GM21367 (cell line): ENCODE data around the gene ANKRD33.

ENCODE experiments used
- ATAC-seq: cut with Tn5 transposase; IDR thresholded peaks from one replicate; pipeline ENCODE4 v1.9.1; 2021; ENCODE audit not compliant: unreplicated experiment

The ANKRD33 gene

GRCh38 chr12:51855586-51856428, 32.1 kb upstream of the ANKRD33 start:
- ATAC-seq, result no peak

DNA sequence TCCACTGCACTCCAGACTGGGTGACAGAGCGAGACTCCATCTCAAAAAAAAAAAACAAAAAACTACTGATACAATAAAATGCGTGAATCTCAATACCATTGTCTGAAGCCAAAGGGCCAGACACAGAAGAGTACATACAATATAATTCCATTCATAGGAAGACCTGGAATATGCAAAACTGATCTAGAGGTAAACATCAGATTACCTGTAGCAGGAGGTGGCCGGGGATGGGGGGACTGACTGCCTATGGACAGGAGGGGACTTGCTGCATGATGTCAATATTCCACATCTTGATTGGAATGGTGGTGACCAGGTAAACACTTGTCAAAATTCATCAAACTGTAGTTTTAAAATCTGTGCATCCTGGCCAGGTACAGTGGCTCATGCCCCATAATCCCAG, 26.9 kb upstream of the ANKRD33 start:
- no peak for ATAC-seq

- ATAC-seq, result no peak
Measured at GRCh38 chr12:51862947-51863346, 25.0 kb upstream of the ANKRD33 start.

DNA sequence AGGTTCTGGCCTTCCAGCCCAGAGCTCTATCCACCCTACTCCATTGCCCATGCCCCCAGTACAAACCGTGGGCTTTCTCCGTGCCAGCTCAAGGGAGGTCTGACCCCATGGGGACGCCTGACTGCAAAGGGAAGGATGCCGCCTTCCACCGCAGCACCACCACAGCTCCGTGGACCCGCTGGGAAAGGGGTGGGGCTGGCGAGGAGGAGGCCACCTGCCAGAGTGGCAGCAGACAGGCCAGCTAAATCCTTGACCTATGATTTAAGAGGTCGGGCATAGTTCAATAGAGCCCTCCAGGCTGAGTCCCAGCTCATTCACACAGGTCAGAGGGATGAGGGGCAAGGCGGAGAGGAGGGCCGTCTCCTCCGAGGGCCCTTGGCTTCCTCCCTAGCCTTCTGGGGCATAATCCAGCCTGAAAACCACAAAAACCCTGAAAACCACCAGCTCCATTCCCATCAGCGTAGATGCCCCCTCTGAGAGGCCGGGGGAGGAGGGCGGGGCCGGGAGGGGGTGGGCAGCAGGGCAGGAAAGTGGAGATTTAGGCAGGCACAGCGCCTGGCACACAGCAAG, 24.5 kb upstream of the ANKRD33 start:
- no peak for ATAC-seq

DNA sequence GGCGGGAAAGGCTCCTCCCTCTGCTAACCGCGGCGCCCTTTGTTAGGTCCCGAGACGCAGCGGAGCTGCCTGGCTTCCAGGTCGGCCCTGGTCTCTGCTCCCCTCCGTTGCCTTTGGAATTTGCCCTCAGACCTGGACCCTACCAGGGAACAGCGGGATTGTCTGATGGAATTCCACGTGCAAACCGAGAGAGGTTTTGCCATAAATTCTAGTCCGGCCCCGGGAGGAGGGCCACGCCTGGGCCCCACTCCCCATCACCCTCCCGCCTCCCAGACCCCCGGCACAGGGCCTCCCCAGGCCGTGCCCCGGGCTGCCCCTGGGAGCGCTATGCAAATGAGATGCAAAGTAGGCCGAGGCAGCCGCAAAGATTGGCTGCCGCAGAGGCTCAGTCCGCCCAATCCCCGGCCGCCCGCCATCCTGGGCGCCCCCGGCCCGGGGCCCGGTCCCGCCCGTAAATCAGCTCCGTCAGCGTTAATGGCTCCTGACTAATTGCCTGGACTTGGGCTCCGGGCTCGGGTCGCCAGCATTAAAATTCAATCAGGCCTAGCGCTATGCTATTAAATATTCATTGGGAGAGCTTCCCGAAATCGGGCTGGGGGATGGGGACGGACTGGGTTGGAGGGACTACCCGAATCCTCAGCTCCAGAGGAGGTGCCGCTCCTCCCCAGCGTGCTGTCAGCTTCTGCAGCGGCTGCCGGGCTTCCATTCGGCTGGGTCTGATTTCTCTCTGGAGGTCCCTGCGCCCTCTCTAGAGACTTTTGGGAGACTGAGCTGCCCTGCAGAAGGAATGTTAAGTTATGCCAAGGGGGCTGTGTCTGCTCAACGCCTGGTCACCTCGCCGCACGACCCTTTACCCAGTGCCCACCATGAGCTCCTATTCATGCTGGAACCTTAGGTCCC, 23.7 kb upstream of the ANKRD33 start:
- no peak for ATAC-seq

DNA sequence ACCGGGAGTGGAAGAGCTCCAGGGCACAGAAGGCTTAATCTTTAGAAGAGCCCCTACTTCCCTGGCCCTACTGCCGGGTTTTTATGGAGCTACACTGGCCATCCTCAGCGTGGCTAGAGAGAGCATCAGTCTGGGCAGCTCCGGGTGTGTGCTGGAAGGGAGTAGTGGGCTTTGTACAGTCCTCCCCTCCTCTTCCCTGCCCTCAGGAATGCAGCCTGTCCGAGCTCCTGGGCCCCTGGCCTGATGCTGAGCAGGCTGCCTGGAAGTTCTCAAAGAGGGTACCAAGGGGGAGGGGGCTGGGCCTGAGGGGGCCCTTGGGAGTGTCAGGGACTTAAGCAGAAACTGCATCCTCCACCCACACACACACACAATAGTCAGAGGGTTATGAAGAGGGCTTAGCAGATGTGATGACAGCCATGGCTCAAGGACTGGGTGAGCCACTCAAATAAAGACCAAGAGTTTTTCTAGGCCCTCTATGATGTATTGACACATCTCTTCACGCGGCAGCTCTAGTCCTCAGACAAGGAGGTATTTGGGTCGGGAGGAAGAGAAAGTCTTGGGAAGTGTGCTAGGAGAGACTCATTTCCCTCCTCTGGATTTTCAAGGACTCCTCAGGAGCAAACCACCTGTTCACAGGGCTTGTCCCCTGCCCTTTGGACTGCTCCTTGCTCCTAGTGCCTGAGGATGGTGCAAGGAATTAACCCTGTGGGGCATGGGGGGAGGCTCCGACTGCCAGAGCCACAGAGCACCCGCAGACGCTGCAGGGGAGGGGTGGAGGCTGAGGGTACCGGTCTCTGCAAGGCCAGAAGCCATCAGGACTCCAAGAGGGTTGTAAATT, 22.9 kb upstream of the ANKRD33 start:
- ATAC-seq, result no peak

DNA sequence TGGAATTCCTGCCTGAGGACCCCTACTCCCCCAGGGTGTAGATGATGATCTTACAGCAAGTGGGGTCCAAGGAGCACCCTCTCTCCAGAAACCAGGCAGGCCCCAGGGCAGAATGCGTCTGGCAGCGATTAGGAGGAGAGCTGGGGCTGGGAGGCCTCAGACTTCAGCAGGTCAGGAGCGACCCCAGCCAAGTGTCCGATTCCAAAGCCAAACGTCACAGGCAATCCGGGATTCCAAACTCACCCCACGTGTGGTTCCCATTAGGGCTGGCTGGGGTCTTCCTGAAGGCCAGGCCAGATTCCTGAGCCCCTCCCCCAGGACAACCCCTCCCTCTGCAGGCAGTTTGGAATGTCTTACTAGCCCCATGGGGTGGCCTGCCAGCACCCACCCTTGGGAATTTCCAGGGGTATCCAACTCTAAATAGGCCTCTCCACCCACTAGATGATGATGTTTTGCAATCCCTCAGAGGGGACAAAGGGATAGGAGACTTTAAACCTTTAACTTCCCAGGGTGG, 22.1 kb upstream of the ANKRD33 start:
- ATAC-seq, result no peak

GRCh38 chr12:51866324-51866723, 21.6 kb upstream of the ANKRD33 start:
- no peak for ATAC-seq

DNA sequence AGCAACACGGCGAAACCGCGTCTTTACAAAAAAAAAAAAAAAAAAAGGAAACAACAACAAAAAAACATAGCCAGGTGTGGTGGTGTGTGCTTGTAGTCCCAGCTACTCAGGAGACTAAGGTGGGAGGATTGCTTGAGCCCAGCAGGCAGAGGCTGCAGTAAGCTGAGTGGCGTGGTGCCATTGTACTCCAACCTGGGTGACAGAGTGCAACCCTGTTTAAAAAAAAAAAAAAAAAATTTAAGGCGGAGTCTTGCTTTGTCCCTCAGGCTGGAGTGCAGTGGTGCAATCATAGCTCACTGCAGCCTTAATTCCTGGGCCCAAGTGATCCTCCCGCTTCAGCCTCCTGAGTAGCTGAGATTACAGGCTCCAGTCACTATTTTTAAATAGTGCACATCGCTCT, 21.1 kb upstream of the ANKRD33 start:
- no peak for ATAC-seq

GRCh38 chr12:51867371-51867770, 20.5 kb upstream of the ANKRD33 start:
- no peak for ATAC-seq

DNA sequence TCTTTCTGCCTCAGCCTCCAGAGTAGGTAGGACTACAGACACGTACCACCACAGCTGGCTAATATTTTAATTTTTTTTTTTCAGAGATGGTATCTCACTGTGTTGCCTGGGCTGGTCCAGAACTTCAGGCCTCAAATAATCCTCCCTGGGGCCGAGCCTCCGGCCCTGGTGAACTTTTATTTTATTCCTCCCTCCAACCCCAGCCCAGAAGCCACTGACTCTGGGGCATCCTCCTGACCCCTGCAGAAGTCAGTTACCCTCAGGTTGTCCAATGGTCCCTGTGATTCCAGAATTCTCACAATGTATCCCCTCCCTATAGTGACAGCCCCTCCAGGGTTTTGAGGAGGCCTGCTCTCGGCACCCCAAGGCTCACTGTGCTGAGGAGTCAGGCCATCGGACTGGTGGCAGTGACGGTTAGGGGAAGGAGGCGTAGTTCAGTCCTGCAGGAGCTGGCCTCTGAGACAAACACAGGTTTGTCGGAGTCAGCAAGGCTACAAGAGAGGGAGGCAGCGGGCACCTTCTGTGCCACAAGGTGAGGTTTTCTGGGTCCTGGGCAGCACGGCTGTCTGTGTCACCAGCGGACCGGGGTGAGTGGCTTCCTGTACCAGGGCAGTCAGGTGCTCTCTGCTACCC, 20.0 kb upstream of the ANKRD33 start:
- no peak for ATAC-seq

DNA sequence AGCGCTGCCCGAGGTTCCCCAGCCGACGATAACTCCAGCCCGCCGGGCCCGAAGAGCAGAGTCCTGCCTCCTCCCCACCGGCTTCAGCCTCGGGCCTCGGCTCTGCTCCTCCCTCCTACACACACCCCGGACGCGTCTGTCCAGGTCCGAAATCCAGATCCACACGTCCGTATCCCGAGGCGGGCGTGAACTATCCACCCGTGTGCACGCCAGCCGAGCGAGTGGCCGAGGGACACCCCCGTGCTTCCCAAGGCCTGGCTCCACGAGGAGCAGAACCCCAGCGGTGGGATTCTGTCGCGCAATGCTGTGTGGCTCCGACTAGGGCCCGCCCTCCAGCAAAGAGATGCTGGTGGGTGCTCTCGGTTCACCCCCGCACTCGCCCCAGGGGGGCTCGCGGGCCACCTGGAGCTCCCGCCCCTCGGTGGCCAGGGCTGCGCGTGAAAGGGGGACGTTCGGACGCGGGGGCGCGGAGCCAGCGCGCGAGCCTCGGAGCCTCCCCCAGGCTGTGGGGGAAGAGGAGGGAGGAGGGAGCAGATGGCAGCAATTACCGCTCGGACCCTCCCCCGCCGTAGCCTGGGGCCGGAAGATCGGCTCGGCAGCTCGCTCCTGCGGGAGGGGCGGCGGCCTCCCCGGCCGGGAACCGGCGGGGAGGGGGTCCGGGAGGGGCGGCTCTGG, 18.9 kb upstream of the ANKRD33 start:
- no peak for ATAC-seq

DNA sequence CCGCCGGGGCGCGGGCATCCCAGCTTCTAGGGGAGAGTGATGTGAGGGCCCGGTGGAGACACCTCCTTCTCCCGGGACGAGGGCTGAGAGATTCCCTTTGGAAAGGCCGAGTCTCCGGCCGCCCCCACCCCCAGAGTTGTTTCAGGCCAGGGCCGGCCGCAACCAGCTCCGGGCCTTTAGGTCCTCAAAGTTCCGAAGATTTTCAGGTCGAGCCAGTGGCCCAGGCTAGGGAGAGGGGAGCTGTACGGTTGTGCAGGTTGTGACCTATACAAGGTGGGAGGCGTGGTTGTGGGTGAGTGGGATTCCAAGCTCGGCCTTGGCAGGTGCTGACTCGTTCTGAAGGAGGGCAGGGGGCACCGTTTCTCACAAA, 18.4 kb upstream of the ANKRD33 start:
- ATAC-seq, result no peak

DNA sequence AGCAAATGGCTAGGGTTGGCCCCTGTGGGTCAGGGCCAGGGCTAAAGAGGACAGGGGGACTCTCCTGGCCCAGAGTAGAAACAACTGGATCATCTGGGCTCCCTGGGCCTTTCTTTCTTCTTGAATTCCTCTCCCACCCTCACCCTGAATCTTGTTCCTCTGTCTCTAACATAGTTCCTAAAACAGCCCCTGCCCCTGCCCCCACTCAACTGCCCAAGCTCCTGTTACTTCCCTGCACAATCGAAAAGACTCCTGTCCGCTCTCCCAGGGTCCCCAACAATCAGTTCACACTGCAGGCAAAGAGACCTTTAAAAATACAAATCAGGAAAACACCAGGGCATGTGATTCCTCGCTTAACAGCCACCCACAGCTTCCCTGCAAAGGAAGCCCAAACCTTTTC, 18.0 kb upstream of the ANKRD33 start:
- no peak for ATAC-seq

DNA sequence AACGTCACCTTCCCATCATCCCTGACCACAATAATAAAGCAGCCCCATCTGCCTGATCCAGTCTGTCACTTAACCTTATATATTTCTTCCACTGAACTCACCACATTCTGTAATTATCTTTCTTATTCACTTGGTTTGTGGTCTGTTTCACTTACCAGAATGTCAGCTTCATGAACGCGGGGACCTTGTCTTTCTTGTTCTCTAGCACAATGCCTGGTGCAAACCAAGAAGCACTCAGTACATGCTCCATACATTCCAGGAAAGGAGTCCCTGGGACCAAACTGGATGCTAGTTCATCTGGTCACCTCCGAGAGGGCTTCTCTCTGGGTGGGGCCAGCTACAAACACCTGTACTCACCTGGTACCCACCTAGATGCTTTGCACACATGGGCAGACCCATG, 17.4 kb upstream of the ANKRD33 start:
- ATAC-seq, result no peak

GRCh38 chr12:51871126-51871525, 16.8 kb upstream of the ANKRD33 start:
- ATAC-seq, result no peak

DNA sequence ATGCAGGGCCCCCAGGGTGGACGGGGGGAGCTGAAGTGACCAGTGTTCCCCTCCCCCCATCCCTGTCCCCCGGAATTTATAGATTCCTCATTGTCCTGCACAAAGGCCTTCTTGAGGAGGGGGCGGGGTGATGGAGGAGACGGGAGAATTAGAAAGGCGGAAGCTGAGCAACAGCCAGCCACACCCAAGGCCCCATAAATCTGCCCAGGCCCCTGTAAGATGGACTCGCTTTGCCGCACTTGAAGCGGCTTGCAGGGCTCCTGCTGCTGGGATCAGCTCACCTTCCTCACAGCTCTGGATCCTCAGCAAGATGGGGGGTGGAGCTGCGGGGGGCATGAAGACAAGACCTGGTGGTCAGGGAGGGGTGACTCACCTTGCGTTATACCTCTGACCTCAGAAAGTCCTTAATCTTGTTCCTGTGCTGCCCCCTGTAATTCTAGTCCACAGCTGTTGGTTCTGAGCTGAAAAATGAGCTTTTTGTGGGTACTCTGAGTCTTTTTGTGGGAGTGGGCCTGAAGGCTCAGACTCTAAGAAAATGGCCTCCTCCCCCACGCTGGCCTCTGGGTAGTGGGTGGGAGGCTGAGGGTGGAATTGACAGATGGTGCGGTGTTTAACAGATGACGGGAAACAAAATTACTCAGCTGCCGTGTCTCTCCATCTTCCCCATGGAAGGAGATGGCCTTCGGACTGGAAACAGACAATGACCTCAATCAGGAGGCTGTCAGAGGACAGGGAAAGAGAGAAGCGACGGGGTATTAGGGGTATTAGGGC, 15.8 kb upstream of the ANKRD33 start:
- no peak for ATAC-seq

DNA sequence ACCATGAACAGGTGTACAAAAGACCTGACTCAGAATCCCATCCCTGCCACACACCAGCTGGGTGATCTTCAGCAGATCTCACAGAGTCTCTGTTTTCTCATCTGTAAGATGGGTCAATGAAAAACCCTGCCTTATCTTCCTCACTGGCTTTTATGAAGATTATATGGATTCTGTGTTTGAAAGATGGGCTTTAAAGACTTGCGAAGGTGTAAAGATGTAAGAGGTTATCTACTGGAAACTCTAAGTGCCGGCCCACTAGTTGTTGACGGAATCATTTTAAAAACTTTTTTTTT, 15.3 kb upstream of the ANKRD33 start:
- no peak for ATAC-seq
